SK-N-SH (cell line): ENCODE results near the gene ANO2.

Experiments used
- JUND ChIP-seq: IDR thresholded peaks from 2 replicates; pipeline ENCODE4 v1.4.0; 2012
- MEF2A ChIP-seq: IDR thresholded peaks from 2 replicates; pipeline ENCODE4 v1.4.0; 2012; ENCODE audit warnings: low read depth, borderline replicate concordance
- NFIC ChIP-seq: IDR thresholded peaks from 2 replicates; pipeline ENCODE4 v1.4.0; 2012; ENCODE audit warnings: borderline replicate concordance
- POLR2AphosphoS5 ChIP-seq: IDR thresholded peaks from 2 replicates; pipeline ENCODE4 v1.6.1; 2012; ENCODE audit warnings: low read depth, low read length
- RAD21 ChIP-seq: IDR thresholded peaks from 2 replicates; pipeline ENCODE4 v1.6.1; 2012; ENCODE audit warnings: mild to moderate bottlenecking, low read length
- RCOR1 ChIP-seq: fragments of 150-350 bp; IDR thresholded peaks from 2 replicates; pipeline ENCODE4 v1.6.1; 2017; ENCODE audit warnings: antibody characterized with exemption, low read length
- SIN3A ChIP-seq: IDR thresholded peaks from 2 replicates; pipeline ENCODE4 v1.6.1; 2012; ENCODE audit warnings: low read depth, mild to moderate bottlenecking, low read length, moderate library complexity, borderline replicate concordance
- SMC3 ChIP-seq: IDR thresholded peaks from 2 replicates; pipeline ENCODE4 v1.6.1; 2012; ENCODE audit warnings: low read depth, low read length, improper control_type of control experiment
- TCF12 ChIP-seq: IDR thresholded peaks from 2 replicates; pipeline ENCODE4 v1.4.0; 2012
- YY1 ChIP-seq: IDR thresholded peaks from 2 replicates; pipeline ENCODE4 v1.4.0; 2012; ENCODE audit warnings: low read depth, mild to moderate bottlenecking
- TF ChIP-seq, protein P1 (sequence below): IDR thresholded peaks from 2 replicates; pipeline ENCODE4; 2012
- TF ChIP-seq, protein P2 (sequence below): fragments of 200-600 bp; sonication (generic); IDR thresholded peaks from 2 replicates; pipeline ENCODE4 v1.6.1; 2017; ENCODE audit warnings: antibody characterized with exemption, mild to moderate bottlenecking, moderate library complexity
- TF ChIP-seq, protein P3 (sequence below): IDR thresholded peaks from 2 replicates; pipeline ENCODE4 v1.4.0; 2012; ENCODE audit warnings: low read depth, borderline replicate concordance
- TF ChIP-seq, protein P4 (sequence below): IDR thresholded peaks from 2 replicates; pipeline ENCODE4 v1.6.1; 2012; ENCODE audit warnings: mild to moderate bottlenecking, low read depth, low read length, moderate library complexity

DNA sequence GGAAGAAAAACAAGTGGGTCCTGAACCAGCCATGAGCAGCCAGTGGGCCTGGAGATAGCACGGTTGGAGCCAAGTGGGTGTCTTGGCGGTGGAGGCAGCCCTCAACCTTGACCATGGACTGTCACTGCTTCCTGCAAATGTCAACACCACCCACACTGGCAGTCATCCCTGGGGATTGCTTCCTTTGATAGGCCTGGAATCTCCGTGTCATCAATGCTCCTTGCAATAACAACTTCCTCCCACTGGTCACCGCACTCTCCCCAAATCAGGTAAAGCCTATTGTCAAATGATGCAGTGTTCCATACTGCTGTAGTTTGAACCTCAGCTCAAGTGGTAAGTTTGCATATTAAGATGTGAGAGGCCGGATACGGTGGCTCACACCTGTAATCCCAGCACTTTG is 384.0 kb downstream of the ANO2 start:
- TF ChIP-seq, protein P1, sequence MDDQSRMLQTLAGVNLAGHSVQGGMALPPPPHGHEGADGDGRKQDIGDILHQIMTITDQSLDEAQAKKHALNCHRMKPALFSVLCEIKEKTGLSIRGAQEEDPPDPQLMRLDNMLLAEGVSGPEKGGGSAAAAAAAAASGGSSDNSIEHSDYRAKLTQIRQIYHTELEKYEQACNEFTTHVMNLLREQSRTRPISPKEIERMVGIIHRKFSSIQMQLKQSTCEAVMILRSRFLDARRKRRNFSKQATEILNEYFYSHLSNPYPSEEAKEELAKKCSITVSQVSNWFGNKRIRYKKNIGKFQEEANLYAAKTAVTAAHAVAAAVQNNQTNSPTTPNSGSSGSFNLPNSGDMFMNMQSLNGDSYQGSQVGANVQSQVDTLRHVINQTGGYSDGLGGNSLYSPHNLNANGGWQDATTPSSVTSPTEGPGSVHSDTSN, result no peak
- TF ChIP-seq RAD21, result no peak
- TF ChIP-seq, protein P2, sequence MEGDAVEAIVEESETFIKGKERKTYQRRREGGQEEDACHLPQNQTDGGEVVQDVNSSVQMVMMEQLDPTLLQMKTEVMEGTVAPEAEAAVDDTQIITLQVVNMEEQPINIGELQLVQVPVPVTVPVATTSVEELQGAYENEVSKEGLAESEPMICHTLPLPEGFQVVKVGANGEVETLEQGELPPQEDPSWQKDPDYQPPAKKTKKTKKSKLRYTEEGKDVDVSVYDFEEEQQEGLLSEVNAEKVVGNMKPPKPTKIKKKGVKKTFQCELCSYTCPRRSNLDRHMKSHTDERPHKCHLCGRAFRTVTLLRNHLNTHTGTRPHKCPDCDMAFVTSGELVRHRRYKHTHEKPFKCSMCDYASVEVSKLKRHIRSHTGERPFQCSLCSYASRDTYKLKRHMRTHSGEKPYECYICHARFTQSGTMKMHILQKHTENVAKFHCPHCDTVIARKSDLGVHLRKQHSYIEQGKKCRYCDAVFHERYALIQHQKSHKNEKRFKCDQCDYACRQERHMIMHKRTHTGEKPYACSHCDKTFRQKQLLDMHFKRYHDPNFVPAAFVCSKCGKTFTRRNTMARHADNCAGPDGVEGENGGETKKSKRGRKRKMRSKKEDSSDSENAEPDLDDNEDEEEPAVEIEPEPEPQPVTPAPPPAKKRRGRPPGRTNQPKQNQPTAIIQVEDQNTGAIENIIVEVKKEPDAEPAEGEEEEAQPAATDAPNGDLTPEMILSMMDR, result no peak
- TF ChIP-seq RCOR1, result no peak
- no peak for TF ChIP-seq SIN3A
- no peak for TF ChIP-seq JUND
- no peak for TF ChIP-seq YY1
- TF ChIP-seq SMC3, result no peak
- no peak for TF ChIP-seq MEF2A
- no peak for TF ChIP-seq POLR2AphosphoS5
- TF ChIP-seq, protein P3, sequence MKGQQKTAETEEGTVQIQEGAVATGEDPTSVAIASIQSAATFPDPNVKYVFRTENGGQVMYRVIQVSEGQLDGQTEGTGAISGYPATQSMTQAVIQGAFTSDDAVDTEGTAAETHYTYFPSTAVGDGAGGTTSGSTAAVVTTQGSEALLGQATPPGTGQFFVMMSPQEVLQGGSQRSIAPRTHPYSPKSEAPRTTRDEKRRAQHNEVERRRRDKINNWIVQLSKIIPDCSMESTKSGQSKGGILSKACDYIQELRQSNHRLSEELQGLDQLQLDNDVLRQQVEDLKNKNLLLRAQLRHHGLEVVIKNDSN, result no peak
- TF ChIP-seq, protein P4, sequence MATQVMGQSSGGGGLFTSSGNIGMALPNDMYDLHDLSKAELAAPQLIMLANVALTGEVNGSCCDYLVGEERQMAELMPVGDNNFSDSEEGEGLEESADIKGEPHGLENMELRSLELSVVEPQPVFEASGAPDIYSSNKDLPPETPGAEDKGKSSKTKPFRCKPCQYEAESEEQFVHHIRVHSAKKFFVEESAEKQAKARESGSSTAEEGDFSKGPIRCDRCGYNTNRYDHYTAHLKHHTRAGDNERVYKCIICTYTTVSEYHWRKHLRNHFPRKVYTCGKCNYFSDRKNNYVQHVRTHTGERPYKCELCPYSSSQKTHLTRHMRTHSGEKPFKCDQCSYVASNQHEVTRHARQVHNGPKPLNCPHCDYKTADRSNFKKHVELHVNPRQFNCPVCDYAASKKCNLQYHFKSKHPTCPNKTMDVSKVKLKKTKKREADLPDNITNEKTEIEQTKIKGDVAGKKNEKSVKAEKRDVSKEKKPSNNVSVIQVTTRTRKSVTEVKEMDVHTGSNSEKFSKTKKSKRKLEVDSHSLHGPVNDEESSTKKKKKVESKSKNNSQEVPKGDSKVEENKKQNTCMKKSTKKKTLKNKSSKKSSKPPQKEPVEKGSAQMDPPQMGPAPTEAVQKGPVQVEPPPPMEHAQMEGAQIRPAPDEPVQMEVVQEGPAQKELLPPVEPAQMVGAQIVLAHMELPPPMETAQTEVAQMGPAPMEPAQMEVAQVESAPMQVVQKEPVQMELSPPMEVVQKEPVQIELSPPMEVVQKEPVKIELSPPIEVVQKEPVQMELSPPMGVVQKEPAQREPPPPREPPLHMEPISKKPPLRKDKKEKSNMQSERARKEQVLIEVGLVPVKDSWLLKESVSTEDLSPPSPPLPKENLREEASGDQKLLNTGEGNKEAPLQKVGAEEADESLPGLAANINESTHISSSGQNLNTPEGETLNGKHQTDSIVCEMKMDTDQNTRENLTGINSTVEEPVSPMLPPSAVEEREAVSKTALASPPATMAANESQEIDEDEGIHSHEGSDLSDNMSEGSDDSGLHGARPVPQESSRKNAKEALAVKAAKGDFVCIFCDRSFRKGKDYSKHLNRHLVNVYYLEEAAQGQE, result no peak
- TF ChIP-seq NFIC, result no peak
- no peak for TF ChIP-seq TCF12
